Brain microvascular endothelial cell (primary cell): ENCODE results near the gene PEX7.

Experiments used
- DNase-seq: peaks from one replicate; pipeline ENCODE4 v3.0.0-alpha.2; 2020
- H3K27ac ChIP-seq: fragments of 250-450 bp; sonication (Bioruptor Pico); 2 replicates; pipeline ENCODE4 v1.5.1; 2020; ENCODE audit warnings: mild to moderate bottlenecking, moderate library complexity
- H3K27me3 ChIP-seq: fragments of 250-450 bp; sonication (Bioruptor Pico); replicated peaks from 2 replicates; pipeline ENCODE4 v1.5.1; 2020; ENCODE audit warnings: mild to moderate bottlenecking
- H3K36me3 ChIP-seq: fragments of 250-450 bp; sonication (Bioruptor Pico); replicated peaks from 2 replicates; pipeline ENCODE4 v1.5.1; 2020; ENCODE audit warnings: mild to moderate bottlenecking
- H3K4me3 ChIP-seq: 2 replicates; pipeline ENCODE4 v1.5.1; 2011; ENCODE audit warnings: low read depth, mild to moderate bottlenecking, control low read depth, low read length, moderate library complexity
- CTCF ChIP-seq: IDR thresholded peaks from 2 replicates; pipeline ENCODE4 v1.5.1; 2011; ENCODE audit warnings: low read depth, mild to moderate bottlenecking, moderate library complexity, low read length, control low read depth, inconsistent platforms; ENCODE audit errors: missing control alignments
- in situ Hi-C: cut with HindIII; loops from 2 replicates; pipeline ENCODE4 v1.10.0; 2017; ENCODE audit warnings: low sequenced_read_pairs, low pct_ligation_motif_present

Gene PEX7

GRCh38 chr6:136963259-136963658 lies 140.9 kb downstream of the PEX7 start:
- in situ Hi-C loops = no loop called here
- no peaks in the 10 kb centered on the region for H3K36me3 ChIP-seq

More at GRCh38 chr6:136963259-136963658, 140.9 kb downstream of the PEX7 start:
- DNase-seq = no peak
- Histone ChIP-seq H3K4me3 (no peak overlapping the region), H3K27me3 (no peaks in the 10 kb centered on the region), H3K27ac (no peak overlapping the region)
- TF ChIP-seq CTCF = no peak
